HG03520 (cell line): ENCODE results near the gene NRIP1.

Experiments
- ATAC-seq: cut with Tn5 transposase; IDR thresholded peaks from one replicate; pipeline ENCODE4 v1.9.1; 2021; ENCODE audit warnings: mild to moderate bottlenecking, moderate library complexity; ENCODE audit not compliant: unreplicated experiment

Gene NRIP1

DNA sequence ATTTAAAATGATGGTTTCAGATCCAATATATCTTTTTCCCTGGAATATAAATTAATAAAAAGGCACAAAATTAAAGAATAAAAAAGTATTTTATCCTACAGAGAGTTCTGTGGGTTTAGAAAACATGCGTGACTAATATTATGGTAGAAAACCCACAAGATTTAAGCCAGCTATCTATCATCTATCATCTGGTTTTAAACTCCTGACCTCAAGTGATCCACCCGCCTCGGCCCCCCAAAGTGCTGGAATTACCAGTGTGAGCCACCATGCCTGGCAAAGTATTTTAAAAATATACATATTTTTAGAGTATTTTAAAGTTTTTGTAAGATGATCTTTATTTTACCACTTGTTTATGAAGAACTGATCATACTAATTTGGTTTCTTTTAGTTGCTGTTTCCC lies 79.5 kb downstream of the NRIP1 start:
- ATAC-seq, result no peak

DNA sequence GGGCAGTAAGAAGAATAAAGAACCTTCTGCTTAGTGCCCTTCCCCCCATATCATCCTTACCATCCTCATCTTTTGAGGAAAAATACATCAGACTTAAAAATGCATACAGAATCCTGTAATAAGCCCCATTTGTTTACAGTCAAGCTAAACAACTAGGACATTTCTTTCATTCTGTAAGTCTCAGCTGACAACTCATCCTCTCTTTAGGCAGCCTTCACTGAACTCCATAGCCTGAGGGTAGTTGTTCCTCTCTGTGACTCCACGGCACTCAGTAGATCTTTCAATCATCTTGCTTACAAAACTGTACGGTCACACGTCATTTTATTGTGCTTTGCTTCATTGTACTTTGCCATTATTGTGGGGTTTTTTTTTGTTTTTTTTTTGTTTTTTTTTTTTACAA lies 82.5 kb downstream of the NRIP1 start:
- ATAC-seq, result no peak

DNA sequence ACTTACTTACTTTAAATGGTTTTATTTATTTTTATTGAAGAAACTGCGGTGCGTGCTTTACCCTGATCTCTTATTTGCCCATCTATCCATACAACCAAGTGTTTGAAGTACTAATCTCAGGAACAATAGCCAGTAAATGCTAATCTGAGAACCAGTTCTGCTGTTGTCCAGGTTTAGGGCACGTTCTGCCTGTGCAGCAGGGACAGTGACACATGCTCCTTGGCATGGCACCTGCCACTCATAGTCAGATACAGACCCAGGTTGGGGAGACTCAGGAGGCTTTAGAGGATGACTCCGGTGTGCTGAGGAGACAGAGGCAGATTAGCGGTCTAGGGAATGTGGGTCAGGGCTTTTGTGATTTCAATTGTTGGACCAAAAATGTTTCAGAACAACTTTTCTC lies 83.6 kb downstream of the NRIP1 start:
- no peak for ATAC-seq

DNA sequence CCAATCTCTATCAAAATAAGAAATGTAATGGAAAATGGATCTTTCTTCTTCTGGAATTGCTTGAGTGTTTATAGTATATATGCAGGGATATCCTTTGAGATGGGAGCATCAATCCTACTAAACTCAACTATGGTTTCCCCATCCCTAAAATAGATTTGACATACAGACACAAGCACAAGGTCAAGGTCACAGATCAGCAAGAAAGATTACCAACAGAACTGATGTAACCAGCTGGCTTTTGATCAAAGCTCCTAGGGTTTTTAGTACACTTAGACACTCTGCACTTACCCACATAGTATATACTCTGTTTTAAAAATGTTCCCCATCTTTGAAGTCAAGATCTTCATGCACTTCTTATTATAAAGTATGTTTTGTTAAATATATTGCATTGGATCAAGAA lies 85.5 kb downstream of the NRIP1 start:
- ATAC-seq, result no peak

DNA sequence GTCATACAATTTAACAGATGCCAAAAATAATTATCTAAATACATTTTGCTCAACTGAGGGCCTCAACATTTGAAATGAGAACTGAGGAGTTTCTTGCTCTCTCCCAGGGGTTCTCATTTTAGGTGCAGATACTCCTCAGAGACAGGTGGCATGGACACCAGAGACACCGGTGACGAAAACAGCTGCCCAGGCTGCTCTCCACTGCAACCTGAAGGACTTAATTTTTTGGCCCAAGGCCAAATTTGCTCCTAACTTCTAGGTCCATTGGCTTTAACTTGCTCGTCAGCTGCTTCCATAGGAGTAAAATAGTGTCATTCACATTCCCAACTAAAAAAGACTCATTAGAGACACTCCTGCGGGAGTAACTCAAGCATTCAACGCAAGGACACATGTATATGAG lies 87.0 kb downstream of the NRIP1 start:
- ATAC-seq, result no peak

DNA sequence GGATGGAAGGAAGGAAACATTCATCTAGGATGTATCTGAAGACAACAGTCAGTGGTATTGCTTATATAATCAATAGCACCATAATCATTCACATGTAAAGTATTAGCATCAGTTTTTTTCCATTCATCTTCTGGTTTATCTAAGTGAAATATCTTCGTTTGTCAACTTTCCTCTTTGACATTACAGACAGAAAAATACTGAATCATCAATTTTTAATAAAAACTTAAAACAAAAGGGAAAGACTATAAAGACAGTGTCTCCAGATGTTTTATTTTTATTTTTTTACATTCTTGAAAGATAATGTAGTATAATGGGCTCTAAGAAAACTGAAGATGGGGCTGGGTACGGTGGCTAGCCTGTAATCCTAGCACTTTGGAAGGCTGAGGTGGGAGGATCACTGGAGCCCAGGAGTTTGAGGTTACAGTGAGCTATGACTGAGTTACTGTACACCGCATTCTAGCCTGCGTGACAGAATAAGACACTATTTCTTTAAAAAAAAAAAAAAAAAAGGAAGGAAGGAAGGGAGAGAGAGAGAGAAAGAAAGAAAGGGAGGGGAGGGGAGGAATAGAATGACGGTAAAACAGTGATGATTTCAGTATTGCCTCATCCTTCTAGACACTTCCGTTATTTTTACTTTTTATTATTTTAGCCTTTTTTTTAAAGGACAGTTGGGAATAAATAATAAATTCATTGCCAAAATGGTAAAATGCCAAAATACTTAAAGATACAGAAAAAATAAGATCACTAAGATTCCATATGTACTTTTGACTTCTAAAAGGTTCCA lies 89.5 kb downstream of the NRIP1 start:
- ATAC-seq, result no peak

DNA sequence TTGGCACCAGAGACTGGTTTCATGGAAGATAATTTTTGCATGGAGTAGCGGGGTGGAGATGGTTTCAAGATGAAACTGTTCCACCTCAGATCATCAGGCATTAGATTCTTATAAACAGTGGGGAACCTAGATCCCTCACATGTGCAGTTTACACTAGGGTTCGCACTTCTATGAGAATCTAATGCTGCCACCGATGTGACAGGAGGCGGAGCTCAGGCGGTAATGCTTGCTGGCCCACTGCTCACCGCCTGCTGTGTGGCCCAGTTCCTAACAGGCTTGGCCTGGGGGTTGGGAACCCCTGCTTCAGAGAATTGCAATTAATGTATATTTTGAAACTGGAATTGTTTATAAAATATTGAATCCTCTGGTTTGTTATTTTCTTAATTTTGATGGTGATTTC lies 92.1 kb downstream of the NRIP1 start:
- no peak for ATAC-seq

DNA sequence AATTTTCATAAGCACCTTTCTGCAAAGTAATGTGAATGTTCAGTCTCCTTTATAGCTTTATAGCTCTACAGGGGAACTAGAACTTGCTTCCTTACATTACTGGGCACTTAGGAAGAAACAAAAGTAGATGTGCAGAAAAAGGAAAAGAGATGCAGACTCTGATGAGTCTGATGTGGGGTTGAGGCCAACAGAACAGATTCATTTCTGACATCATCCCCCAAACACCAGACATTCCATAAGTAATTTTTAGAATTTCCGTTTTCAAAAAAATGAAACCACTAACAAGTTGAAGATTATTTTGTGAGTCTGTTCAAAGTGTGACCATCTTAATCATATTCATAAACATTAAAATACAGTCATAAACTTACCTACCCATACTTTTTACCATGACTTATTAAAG lies 96.0 kb downstream of the NRIP1 start:
- no peak for ATAC-seq

DNA sequence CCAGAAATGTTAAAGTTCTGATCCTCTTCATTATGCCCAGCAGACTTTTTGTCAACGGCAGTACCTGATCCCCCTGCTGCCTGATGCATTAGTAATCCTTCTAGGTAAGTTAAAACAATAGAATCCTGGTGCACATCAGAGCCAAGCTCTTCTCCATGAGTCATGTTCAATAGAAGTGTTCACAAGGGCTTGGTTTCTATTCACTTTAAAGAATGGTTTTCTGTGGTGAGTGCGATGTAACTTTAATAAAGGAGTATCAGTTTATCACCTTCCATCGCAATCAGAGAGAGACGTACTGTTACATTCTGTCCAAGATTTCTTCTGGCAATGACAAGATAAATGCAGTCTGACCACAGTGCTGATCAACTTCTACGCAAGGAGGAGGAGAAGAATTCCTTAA lies 96.8 kb downstream of the NRIP1 start:
- no peak for ATAC-seq

DNA sequence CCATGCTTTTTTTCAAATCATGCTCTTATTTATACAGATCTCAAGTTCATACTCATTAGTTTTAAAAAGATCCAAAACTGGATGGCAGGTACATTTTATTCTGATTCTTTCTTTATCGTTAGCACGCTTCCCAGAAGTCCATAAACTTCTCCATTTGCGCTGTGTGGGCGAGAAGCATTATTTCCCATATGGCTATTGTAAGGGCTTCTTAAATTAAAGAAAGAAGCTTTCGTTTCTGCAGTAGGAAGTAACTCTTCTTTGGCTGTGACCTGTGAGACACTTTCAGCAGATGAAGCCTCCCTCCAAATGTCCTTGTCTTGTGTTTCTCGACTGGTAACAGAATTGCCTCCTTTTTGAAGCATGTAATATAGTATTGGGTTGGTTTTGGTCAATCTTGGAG lies 100.2 kb downstream of the NRIP1 start:
- no peak for ATAC-seq

DNA sequence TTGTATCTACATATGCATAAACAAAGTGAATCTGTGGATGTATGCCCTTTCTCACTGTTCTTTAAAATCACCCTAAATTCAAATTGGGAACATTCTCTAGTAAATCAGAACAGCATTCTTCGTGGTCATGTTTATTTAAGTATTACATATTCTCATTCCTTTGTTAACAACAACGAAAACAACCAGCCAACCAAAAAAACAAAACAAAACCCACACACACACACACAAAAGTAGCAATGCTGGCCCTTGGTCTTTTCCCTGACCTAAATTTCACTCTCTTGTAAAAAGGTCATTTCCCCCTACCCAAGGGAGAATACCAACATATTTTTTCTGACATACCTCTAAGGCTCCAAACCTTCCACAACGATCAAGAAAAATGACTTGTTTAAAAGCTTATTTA lies 102.6 kb downstream of the NRIP1 start:
- ATAC-seq, result no peak

DNA sequence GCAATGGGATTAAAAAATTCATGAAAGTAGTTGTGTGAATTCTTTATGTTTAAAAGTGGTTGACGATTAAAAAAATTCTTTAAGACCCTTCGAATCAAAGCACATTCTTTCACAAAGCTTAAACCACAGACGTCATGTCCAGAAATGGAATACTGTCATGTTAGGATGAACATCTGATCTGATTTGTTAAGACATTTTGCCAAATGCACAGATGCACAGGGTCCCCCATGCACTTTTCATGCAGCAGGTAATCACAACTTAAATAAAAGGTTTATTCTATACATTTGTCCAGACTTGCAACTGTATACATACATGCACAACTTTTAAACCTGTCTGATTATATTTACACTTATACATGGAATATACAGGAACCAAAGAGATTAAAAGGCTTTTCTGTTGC lies 103.3 kb downstream of the NRIP1 start:
- ATAC-seq, result no peak

DNA sequence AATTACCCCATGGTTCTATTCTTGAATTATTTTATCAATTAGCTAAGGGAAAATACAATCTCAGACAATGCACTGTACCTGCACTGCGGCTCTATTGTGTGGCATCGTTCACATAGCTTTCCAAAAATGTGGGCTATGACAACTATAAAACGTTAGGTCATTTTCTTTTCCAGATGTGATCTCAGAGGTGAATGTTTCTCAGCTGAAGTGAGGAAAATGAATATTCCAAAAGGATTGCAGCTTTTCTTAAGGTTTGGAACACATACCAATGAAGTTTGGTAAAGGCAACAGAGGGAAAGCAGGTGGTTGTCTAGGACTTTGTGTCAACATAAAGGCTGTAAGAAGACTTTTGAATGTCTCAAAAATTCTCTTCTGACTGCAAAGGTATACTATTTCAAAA lies 105.5 kb downstream of the NRIP1 start:
- ATAC-seq, result no peak

DNA sequence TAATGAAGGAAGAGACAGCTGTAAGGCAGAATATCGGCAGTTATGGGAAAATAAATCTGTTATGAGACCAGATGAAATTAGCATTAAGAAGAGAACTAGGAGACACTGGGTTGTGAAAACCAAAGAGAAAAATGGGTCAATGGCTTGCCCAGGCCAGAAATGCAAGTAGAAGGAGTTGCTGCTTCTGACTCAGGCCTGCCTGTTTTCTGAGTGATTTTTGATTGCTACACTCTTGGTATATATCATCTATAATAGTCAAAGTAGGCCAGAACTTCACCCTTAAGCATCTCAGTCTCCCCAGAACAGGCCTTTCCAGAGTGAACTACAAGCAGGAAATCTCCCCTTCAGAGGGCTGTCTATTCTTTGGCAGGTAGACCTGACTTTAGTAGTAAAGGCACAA lies 107.0 kb downstream of the NRIP1 start:
- ATAC-seq, result no peak

DNA sequence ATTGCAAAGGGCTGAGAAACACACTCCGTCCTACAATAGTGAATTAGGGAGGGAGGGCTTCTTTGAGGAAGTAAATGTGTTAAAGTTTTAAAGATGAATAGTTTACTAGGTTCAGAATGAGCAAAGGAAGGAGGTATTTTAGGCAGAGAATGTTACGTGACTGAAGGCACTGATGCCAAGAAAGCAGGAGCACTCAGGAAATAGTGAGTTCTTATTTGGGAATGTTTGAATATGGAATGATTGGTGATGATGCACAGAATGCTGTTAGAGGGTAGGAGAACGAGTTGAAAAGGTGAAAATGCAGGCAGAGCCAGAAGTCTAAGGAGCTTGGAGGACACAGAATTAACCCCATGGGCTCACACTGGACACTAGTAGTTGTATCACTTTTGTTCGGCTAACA lies 108.0 kb downstream of the NRIP1 start:
- no peak for ATAC-seq

DNA sequence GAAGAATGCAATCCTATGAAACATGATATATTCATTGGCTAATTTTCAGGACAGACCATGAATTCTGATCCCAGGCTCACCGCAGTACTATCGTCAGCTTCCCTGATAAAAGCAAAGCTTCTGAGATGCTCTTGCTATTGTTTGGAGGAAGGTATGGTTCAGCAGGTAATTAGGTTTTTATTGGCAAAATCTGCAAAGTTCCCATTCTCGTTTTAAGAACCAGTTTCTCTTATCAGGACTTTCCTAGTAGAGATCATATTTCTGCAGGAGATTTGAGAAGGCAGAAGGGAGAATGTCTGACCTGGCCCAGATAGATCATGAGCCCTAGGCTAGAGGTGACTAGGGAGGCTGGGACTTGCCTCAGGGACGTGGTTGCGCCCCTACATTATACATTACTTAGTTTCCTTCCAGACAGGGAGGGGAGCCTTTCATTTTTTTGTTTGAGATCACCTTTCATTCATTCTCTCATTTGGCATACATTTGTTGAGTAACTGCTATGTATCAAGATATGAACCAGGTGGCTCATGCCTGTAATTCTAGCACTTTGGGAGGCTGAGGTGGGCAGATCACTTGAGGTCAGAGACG lies 108.8 kb downstream of the NRIP1 start:
- no peak for ATAC-seq

DNA sequence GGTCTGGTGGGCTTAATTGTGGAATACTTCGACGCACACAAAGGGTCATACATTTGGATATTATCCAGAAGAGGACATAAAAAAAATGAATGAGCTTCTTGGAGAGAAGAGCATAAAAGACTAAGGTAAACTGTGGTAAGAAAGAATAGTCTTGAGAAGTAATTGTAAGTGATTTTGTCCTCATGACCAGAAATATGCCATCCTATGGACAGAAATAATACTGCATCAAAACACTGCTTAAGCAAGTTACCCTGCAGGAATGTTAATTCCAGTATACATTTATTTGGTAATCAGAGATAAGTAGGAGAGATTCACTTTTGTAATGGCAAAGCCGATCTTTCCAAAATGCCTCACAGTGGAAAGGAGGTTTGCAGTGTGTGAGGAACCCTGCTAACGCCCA lies 111.9 kb downstream of the NRIP1 start:
- no peak for ATAC-seq

DNA sequence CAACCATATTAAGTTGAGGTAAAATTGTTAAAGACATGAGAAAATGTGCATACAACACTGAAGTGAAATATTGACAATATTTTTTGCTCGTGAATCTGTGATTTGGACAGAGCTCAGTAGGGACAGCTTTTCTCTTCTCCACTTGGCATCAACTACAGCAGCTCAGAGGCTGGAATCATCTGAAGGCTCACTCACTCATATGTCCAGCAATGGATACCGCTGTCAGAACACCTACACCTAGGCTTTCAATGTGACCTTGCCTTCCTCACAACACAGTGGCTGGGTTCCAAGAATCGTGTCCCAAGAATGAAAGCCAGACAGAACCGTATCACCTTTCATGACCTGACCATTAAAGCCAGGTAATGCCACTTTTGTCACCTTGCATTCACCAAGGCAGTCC lies 115.2 kb downstream of the NRIP1 start:
- no peak for ATAC-seq

DNA sequence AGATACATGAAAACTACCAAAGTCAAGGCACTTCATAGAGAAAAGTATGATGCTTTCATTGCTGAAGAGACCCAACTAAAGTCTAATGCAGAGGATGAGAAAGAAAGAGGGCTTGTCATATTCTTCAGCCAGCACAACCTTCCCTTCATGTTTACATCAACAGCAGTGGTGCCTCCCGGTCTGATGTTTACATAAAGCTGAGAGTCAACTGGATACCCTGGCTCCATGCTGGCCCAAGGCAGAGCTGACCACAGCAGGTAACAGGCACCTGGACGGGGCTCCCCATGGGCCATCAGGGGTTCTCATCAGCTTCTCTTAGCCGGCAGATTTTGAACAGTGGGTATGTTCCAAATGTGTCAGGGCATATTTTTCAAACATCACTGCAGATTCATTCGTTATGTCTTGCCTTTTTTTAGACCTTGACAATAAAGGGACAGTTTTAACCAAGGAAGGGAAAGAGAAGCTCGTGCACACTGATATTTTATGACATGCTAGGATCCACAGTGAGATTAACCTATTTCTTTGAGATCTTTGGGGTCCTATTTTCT lies 117.1 kb downstream of the NRIP1 start:
- no peak for ATAC-seq

DNA sequence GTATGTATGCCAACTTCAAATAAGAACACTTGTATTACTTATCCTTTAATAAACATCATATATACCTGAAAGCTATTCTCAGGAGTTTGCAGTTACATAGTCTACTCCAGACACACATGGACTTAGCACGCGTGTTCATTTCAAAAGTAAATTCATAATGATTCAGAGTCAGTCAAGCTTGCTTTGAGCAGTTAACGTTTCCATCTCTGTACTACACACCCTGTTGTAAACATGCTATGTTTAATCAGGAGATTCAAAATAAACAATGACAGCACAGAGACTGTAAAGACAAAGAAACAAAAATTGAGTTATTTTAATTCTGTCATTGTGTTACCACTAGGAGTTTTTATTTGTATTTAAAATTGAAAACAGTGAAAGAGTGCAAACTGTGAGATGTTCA lies 119.6 kb downstream of the NRIP1 start:
- ATAC-seq, result no peak

DNA sequence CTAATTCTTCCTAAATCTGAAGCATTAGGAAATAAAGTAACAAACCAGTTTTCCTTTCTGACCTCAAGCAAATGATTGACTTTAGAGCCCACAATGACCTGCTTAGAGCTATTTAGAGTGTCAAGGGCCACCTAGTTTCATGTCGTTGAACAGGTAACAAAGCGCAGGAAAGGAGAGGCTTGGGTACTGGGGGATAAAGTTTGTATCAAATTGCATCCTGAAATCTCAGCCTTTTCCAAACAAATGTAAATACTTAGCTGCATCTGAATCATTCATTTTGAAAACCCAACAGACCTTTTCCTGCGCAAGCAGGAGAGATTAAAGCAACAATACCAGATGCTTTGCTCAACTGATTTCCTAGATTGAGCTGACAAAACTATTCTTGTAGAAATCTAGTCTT lies 121.2 kb downstream of the NRIP1 start:
- no peak for ATAC-seq

DNA sequence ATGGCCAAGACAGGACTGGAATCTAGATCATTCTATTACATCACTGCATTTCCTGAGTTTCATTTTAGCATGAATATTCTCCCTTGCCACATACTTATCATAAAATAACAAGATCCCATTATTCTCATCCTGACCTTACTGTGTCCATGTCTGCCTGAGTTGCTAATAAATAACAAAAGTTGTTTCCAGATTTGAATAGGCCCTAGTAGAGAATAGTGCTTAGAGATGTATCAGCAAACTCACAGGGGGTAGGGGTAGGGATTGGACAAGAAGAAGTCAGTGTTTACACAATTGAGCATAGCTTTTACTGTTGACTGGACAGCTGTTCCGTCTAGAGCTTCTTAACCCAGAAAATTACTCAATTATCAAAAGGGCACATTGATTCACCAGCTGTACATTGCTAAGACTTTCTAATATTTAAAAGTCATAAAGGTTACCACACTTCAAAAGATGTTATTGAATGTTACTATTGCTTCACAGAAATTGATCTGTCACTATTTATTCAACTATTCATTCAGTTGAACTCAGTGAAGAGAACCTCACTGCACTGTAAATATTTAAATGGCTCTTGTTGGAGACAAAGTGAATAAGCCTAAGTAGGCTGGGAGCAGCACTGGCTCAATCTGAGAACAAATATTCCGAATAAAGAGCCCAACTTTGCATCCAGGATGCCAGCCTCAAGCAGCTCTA lies 121.9 kb downstream of the NRIP1 start:
- ATAC-seq, result no peak
